Measurements from ENCODE around the gene ERP29.

DNA sequence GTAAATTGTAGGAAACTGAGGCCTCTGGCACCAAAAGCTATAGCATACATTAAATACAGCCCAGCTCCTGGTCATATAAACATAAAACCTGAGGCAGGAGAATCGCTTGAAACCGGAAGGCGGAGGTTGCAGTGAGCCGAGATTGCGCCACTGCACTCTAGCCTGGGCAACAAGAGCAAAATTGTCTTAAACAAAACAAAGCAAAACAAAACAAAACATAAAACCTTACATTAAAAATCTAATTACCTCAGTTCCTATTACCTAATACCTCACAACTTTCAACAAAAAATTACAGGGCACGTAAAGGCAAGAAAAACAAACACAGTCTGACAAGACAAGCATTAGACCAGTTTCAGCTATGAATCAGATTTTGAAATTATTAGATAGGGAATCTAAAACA, 36.9 kb upstream of the ERP29 start:
- TF ChIP-seq, protein P1, sequence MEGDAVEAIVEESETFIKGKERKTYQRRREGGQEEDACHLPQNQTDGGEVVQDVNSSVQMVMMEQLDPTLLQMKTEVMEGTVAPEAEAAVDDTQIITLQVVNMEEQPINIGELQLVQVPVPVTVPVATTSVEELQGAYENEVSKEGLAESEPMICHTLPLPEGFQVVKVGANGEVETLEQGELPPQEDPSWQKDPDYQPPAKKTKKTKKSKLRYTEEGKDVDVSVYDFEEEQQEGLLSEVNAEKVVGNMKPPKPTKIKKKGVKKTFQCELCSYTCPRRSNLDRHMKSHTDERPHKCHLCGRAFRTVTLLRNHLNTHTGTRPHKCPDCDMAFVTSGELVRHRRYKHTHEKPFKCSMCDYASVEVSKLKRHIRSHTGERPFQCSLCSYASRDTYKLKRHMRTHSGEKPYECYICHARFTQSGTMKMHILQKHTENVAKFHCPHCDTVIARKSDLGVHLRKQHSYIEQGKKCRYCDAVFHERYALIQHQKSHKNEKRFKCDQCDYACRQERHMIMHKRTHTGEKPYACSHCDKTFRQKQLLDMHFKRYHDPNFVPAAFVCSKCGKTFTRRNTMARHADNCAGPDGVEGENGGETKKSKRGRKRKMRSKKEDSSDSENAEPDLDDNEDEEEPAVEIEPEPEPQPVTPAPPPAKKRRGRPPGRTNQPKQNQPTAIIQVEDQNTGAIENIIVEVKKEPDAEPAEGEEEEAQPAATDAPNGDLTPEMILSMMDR (IDR thresholded peaks at IDR 0.05) = no peak
- TF ChIP-seq POLR2A (IDR thresholded peaks at IDR 0.05) = no peak
